Mucosa of stomach (tissue), 1 donor: ENCODE data around the gene EYA2.

ENCODE experiments used
- H3K27me3 ChIP-seq: one replicate; pipeline ENCODE4 v1.7.0; 2013; ENCODE audit warnings: mild to moderate bottlenecking, low read length; ENCODE audit not compliant: control insufficient read depth, insufficient read depth
- H3K36me3 ChIP-seq: one replicate; pipeline ENCODE4 v1.7.0; 2013; ENCODE audit warnings: low read length; ENCODE audit not compliant: control insufficient read depth, insufficient read depth
- H3K4me1 ChIP-seq: one replicate; pipeline ENCODE4 v1.7.0; 2013; ENCODE audit warnings: mild to moderate bottlenecking, low read length; ENCODE audit not compliant: control insufficient read depth, insufficient read depth
- H3K4me3 ChIP-seq: one replicate; pipeline ENCODE4 v1.7.0; 2013; ENCODE audit warnings: low read length
- H3K9ac ChIP-seq: one replicate; pipeline ENCODE4 v1.7.0; 2013; ENCODE audit warnings: mild to moderate bottlenecking, low read length, moderate library complexity
- H3K9me3 ChIP-seq: one replicate; pipeline ENCODE4 v1.7.0; 2013; ENCODE audit warnings: mild to moderate bottlenecking, low read length, moderate library complexity; ENCODE audit not compliant: control insufficient read depth
- donor health status: Pancreatic carcinoma.

The EYA2 gene

GRCh38 chr20:46936415-46937156 is 41.9 kb downstream of the EYA2 start:
- Histone ChIP-seq H3K4me1 (no peaks in the 10 kb centered on the region), H3K9me3 (no peaks in the 10 kb centered on the region), H3K27me3 (no peaks in the 10 kb centered on the region), H3K36me3 (no peaks in the 10 kb centered on the region), H3K4me3 (no peak overlapping the region), H3K9ac (no peak overlapping the region)

- Histone ChIP-seq H3K4me3 (no peak overlapping the region), H3K9me3 (no peaks in the 10 kb centered on the region), H3K36me3 (no peaks in the 10 kb centered on the region), H3K27me3 (no peaks in the 10 kb centered on the region), H3K4me1 (no peaks in the 10 kb centered on the region), H3K9ac (no peak overlapping the region)
These were observed 42.5 kb downstream of the EYA2 start for GRCh38 chr20:46937157-46937523.

- H3K36me3 ChIP-seq, result no peaks in the 10 kb centered on the region
- no peak overlapping the region for H3K9ac ChIP-seq
- H3K4me3 ChIP-seq, result no peak overlapping the region
- no peaks in the 10 kb centered on the region for H3K4me1 ChIP-seq
- H3K27me3 ChIP-seq, result no peaks in the 10 kb centered on the region
- no peaks in the 10 kb centered on the region for H3K9me3 ChIP-seq
These were observed 43.0 kb downstream of the EYA2 start for GRCh38 chr20:46937533-46938226.

- no peaks in the 10 kb centered on the region for H3K27me3 ChIP-seq
- H3K9ac ChIP-seq, result no peak overlapping the region
- no peaks in the 10 kb centered on the region for H3K36me3 ChIP-seq
- H3K4me1 ChIP-seq, result no peaks in the 10 kb centered on the region
- H3K9me3 ChIP-seq, result no peaks in the 10 kb centered on the region
- no peak overlapping the region for H3K4me3 ChIP-seq
These were observed 43.8 kb downstream of the EYA2 start for GRCh38 chr20:46938434-46938833.

GRCh38 chr20:46939031-46939965 is 44.7 kb downstream of the EYA2 start:
- no peaks in the 10 kb centered on the region for H3K27me3 ChIP-seq
- H3K4me1 ChIP-seq, result no peaks in the 10 kb centered on the region
- no peaks in the 10 kb centered on the region for H3K36me3 ChIP-seq
- H3K4me3 ChIP-seq, result no peak overlapping the region
- no peaks in the 10 kb centered on the region for H3K9me3 ChIP-seq
- no peak overlapping the region for H3K9ac ChIP-seq

- Histone ChIP-seq H3K9me3 (no peaks in the 10 kb centered on the region), H3K4me3 (no peak overlapping the region), H3K36me3 (no peaks in the 10 kb centered on the region), H3K9ac (no peak overlapping the region), H3K4me1 (no peaks in the 10 kb centered on the region), H3K27me3 (no peaks in the 10 kb centered on the region)
These were observed 46.0 kb downstream of the EYA2 start for GRCh38 chr20:46940616-46941015.

GRCh38 chr20:46941404-46941803 is 46.8 kb downstream of the EYA2 start:
- Histone ChIP-seq H3K4me3 (no peak overlapping the region), H3K9ac (no peak overlapping the region), H3K4me1 (no peaks in the 10 kb centered on the region), H3K36me3 (no peaks in the 10 kb centered on the region), H3K27me3 (no peaks in the 10 kb centered on the region), H3K9me3 (no peaks in the 10 kb centered on the region)

- Histone ChIP-seq H3K36me3 (no peaks in the 10 kb centered on the region), H3K4me1 (no peaks in the 10 kb centered on the region), H3K27me3 (no peaks in the 10 kb centered on the region), H3K4me3 (no peak overlapping the region), H3K9ac (no peak overlapping the region), H3K9me3 (no peaks in the 10 kb centered on the region)
These were observed 49.4 kb downstream of the EYA2 start for GRCh38 chr20:46943861-46944591.

- Histone ChIP-seq H3K9me3 (no peaks in the 10 kb centered on the region), H3K36me3 (no peaks in the 10 kb centered on the region), H3K27me3 (no peaks in the 10 kb centered on the region), H3K4me3 (no peak overlapping the region), H3K4me1 (no peaks in the 10 kb centered on the region), H3K9ac (no peak overlapping the region)
These were observed 50.8 kb downstream of the EYA2 start for GRCh38 chr20:46945465-46945864.

- no peak overlapping the region for H3K9ac ChIP-seq
- H3K9me3 ChIP-seq, result no peaks in the 10 kb centered on the region
- no peaks in the 10 kb centered on the region for H3K4me1 ChIP-seq
- H3K27me3 ChIP-seq, result no peaks in the 10 kb centered on the region
- H3K4me3 ChIP-seq, result no peak overlapping the region
- no peaks in the 10 kb centered on the region for H3K36me3 ChIP-seq
These were observed 51.6 kb downstream of the EYA2 start for GRCh38 chr20:46946181-46946624.

- Histone ChIP-seq H3K4me1 (no peaks in the 10 kb centered on the region), H3K27me3 (no peaks in the 10 kb centered on the region), H3K36me3 (no peaks in the 10 kb centered on the region), H3K9ac (no peak overlapping the region), H3K9me3 (no peaks in the 10 kb centered on the region), H3K4me3 (no peak overlapping the region)
These were observed 52.2 kb downstream of the EYA2 start for GRCh38 chr20:46946796-46947195.
